Measurements from ENCODE around the gene WFDC10A.
"Not testable (repeated sequence)": the region's sequence is repeated elsewhere in the genome, so short reads cannot be mapped to it uniquely, and the experiment has no call there.

WFDC10A gene

DNA sequence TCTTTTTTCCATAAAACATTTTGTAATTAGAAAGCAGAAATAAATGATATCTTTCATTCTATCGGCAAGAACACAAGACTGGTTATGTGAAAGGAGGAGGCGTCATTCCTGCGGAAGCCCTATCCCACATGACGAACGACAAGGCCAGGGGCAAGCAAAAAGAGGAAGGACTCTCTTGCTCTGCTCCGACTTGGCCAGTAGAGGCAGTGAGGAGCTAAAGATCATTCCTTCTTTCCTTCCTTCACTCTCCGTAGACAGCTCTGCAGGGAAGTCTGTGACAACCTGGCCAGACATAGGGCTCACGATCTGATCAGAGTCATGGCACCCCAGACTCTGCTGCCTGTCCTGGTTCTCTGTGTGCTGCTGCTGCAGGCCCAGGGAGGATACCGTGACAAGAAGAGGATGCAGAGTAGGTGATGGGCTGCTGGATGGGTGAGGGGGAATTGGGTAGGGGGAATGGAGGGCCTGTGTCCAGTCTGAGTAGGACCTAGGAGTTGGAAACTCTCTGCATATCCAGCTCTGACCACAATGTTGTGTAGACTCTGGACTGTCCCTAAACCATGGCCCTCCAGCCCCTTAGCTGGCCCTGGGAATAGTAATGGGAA, at the start of gene WFDC10A:
WFDC10A (plus strand) TSS at position 244 of the 605 bp plus-strand sequence; CDS start at position 319, 75 bp downstream.
- DNase-seq (ENCODE audit: low read depth in 1 of 2, low spot score in 1 of 2), result no peak

DNA sequence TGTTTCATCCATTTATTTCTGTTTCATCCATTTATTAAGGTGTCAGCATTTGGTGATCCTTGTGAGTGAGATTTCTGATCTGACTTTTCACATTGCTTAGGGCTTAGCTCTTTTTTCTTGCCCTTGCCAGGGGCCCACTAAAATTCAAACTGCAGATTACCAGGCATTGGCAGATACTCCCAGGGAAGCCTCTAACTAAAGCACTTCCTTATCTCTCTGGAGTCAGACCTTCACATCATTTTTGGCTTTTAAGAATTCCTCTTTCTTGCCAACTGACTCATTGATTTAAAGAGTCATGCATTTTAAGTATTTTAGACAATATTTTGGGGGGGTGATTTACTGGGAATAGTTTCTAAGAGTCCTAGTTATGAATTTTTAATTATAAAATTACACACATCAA, 47.8 kb upstream of the WFDC10A start:
- no peak for DNase-seq (ENCODE audit: low read depth in 1 of 2, low spot score in 1 of 2)

DNA sequence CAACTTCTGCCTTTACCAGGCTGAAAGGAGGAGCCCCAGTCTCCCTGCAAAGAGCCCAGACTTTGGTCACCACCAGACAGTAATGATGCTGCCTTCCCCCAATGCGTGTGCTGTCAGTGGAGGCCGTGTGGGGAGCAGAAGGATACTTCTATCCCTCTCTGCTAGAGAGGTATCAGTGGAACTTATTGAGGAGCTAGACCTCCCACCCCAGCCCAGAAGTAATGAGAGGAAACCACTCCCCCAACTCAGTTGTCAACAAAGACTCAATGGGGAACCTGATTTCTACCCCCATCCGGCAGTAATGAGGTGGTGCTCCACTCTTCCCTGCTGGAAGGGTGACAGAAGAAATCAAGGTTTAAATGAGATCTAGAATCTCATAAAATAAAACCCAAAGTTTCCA, 46.0 kb upstream of the WFDC10A start:
- no peak for DNase-seq (ENCODE audit: low read depth in 1 of 2, low spot score in 1 of 2)

DNA sequence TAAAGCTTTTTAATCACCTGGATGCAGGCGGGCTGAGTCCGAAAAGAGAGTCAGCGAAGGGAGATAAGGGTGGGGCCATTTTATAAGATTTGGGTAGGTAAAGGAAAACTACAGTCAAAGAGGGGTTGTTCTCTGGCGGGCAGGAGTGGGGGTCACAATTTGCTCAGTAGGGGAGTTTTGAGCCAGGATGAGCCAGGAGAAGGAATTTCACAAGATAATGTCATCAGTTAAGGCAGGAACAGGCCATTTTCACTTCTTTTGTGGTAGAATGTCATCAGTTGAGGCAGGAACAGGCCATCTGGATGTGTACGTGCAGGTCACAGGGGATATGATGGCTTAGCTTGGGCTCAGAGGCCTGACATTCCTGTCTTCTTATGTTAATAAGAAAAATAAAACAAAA, 45.2 kb upstream of the WFDC10A start:
- DNase-seq (ENCODE audit: low read depth in 1 of 2, low spot score in 1 of 2), result not testable (repeated sequence)

DNA sequence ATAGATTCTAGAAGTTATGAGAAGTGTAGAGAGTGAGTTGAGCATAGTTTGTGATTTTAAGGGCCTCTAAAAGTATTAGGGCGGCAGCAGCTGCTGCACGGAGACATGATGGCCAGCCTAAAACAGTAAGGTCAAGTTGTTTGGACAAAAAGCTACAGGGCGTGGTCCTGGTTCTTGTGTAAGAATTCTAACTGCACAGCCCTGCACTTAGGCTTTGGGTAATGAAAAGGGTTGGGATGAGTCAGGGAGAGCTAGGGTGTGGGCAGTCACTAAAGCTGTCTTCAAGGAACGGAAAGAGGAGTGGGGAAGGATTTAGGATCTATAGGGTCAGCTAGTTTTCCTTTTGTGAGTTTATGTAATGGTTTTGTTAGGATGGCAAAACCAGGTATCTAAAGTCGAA, 43.6 kb upstream of the WFDC10A start:
- DNase-seq (ENCODE audit: low read depth in 1 of 2, low spot score in 1 of 2), result not testable (repeated sequence)

DNA sequence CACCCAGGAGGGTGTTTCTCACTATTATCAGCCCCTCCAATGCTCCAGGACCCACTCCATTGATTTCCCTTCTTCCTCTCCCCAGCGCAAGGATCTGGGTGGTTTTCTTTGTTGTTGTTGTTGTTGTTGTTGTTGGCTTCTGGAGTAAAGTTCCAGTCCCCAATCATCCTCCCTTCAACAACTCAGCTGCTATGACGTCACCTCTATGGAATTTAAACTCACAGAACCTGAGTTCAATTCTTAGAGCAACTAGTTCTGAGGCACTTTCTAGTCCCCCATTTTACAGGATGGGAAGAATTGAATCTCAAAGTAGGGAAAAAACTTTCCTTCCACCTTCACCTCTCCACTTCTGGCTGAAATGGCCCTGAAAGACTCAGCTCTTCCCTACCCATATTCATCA, 40.7 kb upstream of the WFDC10A start:
- DNase-seq (ENCODE audit: low read depth in 1 of 2, low spot score in 1 of 2), result no peak

DNA sequence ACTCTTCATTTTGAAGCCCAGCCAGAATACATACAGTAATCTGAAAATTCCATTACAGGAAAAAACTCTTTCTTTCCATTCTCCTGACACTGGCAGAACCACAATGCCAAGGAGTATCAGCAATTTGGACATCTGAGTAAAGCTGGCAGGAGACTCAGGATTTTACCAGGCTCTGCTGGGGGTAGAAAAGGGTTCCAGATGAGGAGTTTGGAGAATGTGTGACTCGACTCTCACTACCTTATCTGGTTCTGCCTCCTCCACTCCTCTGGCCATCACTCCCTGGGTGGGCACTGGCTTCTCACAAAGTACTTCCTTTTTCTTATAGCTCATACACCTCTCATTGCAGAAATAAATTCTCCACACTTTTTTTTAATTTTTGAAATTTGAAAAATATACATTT, 39.8 kb upstream of the WFDC10A start:
- no peak for DNase-seq (ENCODE audit: low read depth in 1 of 2, low spot score in 1 of 2)

DNA sequence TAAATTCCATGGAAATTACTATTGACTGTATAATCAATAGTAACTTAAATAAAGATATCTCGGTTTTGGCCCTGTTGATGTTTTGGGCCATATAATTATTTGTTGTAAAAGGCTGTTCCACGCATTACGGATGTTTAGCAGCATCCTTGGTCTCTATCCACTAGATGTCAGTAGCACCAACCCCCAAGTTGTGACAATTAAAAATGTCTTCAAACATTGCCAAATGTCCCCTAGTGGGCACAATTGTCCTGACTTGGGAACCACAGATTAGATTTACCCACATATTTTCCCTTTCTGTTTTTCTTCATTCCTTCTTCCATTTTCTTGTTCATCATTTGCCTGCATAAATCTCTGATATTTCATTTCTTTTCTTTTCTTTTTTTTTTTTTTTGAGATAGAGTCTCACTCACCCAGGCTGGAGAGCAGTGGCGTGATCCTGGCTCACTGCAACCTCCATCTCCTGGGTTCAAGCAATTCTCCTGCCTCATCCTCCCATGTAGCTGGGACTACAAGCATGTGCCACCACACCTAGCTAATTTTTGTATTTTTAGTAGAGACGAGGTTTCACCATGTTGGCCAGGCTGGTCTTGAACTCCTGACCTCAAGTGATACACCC, 36.9 kb upstream of the WFDC10A start:
- DNase-seq (ENCODE audit: low read depth in 1 of 2, low spot score in 1 of 2), result no peak

DNA sequence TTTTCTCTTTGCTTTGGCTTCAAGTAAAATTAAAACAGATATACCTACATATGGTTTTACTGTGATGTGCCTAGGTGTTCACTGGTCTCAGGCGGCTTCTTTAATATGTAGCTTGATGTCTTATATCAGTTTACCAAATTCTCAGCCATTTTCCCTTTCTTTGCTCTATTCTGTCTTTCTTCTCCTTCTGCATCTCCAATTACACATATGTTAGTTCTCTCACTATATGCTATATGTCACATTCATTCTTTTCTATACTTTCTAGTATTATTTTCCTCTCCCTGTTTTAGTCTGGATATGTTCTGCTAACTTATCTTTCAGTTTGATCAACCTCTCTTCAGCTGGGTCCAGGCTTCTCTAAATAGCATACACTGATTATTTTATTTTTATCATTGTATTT, 36.0 kb upstream of the WFDC10A start:
- DNase-seq (ENCODE audit: low read depth in 1 of 2, low spot score in 1 of 2), result no peak

DNA sequence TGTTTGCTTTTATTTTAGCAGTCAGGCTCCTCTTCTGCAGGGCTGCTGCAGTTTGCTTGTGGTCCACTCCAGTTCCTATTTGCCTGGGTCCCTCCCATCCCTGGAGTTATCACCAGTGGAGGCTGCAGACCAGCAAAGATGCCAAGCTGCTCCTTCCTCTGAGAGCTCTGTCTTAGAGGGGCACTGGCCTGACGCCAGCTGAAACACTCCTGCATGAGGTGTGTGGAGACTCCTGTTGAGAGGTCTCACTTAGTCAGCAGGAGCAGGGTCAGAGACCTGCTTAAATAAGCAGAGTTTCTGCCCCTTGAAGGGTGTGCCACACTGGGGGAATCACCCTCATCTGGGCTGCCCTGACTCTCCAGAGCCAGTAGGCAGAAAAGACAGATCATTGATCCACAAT, 34.3 kb upstream of the WFDC10A start:
- no peak for DNase-seq (ENCODE audit: low read depth in 1 of 2, low spot score in 1 of 2)

DNA sequence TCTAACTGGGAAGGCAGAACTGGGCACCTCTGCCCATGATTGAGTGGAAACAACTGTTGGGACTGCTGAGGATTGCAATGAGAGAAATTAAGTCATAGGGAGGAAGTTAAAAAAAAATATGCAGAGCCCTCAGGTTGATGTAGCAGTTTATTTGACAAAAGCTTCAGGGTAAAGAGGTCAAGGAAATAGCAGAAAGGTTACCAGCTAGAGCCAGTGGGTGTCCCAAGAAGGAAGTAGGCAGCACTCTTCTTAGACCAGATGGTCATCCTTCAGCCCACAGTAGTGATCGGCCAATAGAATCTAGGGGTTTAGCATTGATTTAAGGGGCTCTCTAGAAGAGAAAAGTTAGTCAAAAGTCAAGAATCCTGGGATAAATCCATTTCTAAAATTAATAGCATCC, 21.7 kb upstream of the WFDC10A start:
- DNase-seq (ENCODE audit: low read depth in 1 of 2, low spot score in 1 of 2), result no peak

DNA sequence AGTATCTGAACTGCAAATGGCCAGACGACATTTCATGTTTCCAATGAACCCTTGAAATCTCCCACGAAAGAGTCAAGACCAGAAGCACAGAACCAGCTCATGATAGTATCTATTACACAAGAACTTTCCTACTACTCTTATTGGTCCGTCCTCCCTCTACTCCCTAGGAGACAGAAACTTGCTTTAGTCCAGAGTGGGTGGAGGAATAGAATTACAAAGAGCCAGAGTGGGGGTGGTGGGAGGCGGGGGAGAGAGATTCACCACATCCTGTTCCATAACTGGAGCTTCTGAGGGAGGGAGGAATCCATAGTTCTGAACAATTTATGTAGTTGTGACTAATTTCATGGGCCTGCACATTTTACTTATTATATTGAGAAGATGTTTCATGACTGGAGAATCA, 18.5 kb upstream of the WFDC10A start:
- DNase-seq (ENCODE audit: low read depth in 1 of 2, low spot score in 1 of 2), result no peak

DNA sequence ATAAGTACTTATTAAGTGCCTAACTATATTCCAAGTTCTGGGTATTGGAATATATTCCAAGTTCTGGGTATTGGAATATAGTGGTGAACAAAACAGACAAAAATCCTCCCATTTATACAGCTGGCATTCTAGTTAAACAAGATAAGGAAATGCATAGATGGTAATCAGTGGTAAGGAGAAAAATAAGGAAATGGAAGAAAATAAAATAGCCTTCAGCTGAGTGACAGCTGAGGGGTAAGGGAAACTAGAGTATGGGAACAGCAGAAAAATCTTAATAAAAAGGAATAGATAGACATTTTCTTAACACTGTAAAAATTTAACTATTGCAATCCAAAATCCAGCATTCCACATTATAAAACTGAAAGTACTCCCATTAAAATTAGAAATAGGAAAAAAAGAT, 17.2 kb upstream of the WFDC10A start:
- DNase-seq (ENCODE audit: low read depth in 1 of 2, low spot score in 1 of 2), result no peak

DNA sequence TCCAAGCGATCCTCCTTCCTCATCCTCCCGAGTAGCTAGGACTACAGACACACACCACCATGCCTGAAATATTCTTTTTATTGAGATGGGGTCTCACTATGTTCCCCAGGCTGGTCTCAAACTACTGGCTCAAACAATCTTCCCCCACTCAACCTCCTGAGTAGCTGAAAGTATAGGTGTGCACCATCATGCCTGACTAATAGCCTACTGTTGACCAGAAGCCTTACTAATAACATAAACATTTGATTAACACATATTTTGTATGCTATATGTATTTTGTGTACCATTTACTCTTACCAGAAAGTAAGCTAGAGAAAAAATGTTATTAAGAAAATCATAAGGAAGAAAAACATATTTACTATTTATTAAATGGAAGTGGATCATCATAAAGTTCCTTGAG, 11.9 kb upstream of the WFDC10A start:
- no peak for DNase-seq (ENCODE audit: low read depth in 1 of 2, low spot score in 1 of 2)

DNA sequence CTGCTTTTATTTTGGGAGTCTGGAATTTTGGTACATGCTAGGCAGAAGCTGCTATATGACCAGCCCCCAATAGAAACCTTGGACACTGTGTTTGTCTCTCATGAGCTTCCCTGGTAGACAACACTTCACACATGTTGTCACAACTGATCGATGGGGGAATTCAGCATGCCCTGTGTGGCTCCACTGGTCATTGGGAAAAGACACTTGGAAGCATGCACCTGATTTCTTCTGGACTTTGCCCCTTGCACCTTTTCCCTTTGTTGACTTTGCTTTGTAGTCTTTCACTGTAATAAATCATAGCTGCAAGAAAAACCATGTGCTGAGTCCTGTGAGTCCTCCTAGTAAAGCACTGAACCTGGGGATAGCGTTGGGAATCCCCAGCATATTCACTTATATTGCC, 7.9 kb upstream of the WFDC10A start:
- no peak for DNase-seq (ENCODE audit: low read depth in 1 of 2, low spot score in 1 of 2)

DNA sequence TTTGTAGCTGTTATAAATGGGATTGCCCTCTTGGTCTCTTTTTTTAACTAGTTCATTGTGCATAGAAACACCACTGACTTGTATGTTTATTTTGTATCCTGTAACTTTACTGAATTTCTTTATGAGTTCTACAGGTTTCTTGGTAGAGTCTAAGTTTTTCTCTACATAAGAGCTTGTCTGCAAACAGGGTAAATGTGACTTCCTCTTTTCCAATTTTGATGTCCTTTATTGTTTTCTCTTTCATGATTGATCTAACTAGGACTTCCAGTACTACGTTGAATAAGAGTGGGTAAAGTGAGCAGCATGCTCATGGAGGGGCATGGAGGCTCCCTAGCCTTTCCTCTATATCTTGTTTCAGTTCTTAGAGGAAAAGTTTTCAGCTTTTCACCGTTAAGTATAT, 3.0 kb upstream of the WFDC10A start:
- DNase-seq (ENCODE audit: low read depth in 1 of 2, low spot score in 1 of 2), result no peak

DNA sequence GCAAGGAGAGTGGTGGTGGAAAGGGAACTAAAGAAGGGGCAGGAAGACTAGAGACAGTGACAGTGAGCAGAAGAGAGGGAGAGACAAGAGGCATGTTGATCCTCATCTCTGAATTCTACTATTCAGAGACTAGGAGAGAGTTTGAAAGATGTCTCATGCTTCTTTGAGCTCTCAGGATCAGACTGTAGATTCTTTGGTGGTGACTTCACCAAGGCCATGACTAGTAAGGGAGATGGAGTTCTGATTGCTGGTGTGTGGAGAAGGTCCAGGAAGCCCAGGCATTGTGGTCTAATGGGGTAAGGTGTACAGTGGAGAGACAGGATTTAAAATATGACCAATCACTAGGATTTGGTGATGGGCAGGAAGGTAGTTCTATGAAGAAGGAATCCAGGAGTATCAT, 832 bp downstream of the WFDC10A start:
- DNase-seq (ENCODE audit: low read depth in 1 of 2, low spot score in 1 of 2), result no peak

DNA sequence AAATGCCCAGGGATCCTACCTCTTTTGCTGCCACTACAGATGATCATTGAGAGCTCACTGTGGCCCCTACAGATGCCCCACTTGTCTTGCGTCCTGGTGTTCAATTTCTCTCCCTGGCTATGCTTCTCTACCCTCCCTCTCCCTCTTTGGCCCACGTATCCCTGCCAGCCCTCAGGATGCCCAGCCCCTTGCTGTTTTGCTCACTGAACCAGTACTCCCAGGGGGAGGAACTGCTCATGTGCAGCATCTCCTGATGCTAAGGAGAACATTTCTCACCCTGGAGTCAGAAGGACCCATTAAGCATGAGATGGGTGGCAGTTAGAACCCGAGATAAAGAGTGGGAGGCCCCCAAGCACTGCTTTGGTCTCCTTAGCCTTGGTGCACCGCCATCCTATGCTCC, 1.6 kb downstream of the WFDC10A start, which contains the start of gene WFDC9:
WFDC9 (minus strand) TSS at position 101 of the 400 bp plus-strand sequence. CDS start 21,103 bp downstream, outside the sequence.
- DNase-seq (ENCODE audit: low read depth in 1 of 2, low spot score in 1 of 2), result no peak

DNA sequence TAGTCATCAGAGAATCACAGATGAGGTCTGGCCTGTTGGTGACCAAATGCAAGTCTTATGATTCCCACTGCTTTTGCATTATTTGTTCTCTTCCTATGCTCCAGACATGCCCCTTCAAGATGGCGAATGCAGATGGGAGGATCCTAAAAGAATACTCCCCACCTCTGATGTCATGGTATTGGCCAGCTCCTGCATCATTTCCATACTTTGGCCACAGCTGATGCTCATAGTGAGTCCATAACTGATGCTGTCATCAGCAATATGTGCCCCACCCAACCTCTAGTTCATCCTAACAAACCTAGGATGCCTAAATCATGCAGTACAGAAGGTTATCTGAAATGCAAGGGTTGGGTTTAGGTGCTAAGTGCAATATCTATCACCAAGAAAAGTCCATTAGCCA, 7.0 kb downstream of the WFDC10A start:
- no peak for DNase-seq (ENCODE audit: low read depth in 1 of 2, low spot score in 1 of 2)

DNA sequence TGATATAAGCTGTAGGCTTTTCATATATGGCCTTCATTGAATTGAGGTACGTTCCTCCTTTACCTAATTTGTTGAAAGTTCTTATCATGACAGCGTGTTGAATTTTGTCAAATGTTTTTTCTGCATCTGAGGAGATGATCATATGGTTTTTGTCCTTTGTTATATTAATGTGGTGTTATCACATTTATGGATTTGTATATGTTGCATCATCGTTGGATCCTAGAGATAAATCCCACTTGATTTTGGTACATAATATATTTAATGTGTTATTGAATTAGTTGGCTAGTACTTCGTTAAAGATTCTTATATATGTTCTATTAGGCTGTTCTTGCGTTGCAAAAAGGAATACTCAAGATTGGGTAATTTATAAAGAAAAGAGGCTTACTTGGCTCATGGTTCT, 10.1 kb downstream of the WFDC10A start:
- no peak for DNase-seq (ENCODE audit: low read depth in 1 of 2, low spot score in 1 of 2)

DNA sequence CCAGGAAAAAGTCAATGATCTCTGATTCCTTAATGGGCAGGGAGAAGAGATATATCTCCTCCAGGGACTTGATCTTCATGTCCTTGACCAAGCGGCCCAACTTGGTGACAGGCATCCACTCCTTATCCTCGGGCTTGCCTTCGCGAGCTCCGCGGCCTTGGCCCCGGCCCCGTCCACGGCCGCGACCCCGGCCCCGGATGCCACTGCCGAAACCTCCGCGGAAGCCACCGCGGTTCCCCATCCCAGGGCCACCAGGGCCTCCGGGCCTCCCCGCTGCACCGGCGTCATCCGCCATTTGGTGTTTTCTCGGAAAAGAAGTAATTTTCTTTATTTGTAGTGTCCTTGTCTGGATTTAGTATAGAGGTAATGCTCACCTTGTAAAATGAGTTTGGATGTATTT, 11.5 kb downstream of the WFDC10A start:
- not testable (repeated sequence) for DNase-seq (ENCODE audit: low read depth in 1 of 2, low spot score in 1 of 2)

DNA sequence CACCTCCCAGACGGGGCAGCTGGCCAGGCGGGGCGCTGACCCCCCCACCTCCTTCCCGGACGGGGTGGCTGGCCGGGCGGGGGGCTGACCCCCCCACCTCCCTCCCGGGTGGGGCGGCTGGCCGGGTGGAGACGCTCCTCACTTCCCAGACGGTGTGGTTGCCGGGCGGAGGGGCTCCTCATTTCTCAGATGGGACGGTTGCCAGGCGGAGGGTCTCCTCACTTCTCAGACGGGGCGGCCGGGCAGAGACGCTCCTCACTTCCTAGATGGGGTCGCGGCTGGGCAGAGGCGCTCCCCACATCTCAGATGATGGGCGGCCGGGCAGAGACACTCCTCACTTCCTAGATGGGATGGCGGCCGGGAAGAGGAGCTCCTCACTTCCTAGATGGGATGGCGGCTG, 16.3 kb downstream of the WFDC10A start:
- DNase-seq (ENCODE audit: low read depth in 1 of 2, low spot score in 1 of 2), result not testable (repeated sequence)

DNA sequence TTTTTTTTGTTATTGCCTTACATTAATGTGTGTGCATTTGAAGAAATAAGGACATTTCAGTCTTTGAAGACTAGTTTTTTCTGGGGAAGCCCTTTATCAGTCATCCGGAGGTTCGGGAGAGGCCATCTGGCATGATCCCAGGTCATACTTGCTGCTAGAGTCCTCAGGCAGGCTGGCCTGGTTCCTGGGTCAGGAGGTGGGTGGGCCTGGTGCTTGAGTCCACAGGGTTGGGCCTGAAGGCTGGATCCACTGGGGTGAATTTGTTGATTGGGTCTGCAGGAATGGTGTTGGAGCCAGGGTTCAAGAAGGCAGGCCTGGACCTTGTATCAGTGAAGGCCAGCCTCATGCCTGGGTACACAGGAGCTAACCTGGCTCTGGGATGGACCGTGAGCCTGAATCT, 17.3 kb downstream of the WFDC10A start:
- DNase-seq (ENCODE audit: low read depth in 1 of 2, low spot score in 1 of 2), result no peak
